ENCODE measurements around the gene GRPR.
"Not testable (repeated sequence)": the region's sequence is repeated elsewhere in the genome, so short reads cannot be mapped to it uniquely, and the experiment has no call there.

GRPR gene

GRCh38 chrX:16137416-16138107 is 14.2 kb downstream of the GRPR start:
- DNase-seq, result no peak

- no peak for DNase-seq
Observed at GRCh38 chrX:16138108-16138427, 14.7 kb downstream of the GRPR start.

DNA sequence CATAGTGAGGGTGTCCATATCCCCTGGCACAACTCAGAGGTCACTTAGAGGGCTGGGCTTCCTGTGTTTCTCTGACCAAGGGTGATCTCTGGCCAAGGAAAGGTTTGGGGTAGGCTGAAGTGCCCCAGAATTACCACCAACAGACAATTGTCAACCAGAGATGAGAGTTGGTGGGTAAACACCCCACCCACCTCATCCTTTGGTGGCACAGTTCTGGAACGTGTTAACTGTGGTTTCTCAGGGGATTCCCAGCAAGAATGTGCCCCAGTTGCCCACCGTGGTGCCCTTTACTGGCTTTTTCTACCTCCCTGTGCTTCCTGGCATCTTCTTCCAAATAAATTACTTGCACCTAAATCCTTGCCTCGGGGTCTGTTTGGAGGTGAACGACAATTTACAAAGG is 17.1 kb downstream of the GRPR start:
- no peak for DNase-seq

DNA sequence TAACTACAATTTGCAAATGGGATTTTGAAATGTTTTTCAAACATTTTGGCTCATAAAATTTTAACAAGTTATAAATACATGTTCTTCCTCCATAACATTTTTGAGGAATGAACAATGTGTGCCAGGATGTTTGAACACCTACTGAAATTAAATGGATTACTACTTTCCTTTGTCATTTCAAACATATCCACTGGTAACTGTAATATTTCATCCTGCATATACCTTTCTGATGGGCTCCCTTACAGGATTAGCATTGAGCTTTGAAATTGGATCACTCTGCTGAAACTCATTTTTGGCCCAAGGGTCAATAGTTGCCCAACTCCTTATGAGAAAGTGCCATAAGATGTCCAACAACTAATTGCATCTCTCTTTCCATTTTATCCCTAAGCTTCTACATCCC is 17.6 kb downstream of the GRPR start:
- no peak for DNase-seq

DNA sequence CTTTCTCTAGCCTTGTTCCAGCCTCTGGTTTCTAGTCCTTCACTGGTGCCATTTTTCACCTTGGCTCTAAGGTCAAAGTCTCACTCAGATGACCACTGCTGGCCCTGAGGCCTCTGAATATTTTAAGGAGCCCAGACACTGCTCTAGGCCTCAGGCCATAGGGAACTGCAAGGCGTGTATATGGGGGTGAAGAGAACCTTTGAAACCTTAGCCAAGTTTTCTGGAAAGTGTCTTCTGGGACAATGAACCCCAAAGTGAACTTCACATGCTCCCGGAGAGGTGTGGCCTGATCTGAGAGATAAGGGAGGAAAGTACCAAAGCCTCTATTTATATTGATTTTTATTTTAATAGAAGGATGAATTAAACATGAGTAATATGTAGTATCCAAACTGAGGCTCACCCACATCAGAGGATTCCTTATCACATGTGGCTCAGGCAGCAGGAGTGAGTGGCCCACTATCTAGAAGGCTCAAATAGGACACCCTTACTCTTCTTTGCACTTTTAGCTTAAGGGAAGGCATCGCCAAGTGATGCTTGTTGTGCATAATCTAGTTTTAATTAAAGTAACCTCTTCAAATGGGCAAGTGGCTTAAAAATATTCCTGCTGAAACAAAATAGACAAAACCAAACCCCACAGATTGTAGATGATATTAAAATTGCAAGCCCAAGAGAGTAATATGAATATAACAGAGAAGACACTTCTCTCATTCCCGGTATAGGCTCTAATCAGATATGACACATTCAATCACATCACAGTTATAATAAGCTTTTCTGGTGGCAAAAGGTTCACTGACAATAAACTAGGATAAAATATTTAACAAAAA is 18.3 kb downstream of the GRPR start:
- DNase-seq, result no peak

DNA sequence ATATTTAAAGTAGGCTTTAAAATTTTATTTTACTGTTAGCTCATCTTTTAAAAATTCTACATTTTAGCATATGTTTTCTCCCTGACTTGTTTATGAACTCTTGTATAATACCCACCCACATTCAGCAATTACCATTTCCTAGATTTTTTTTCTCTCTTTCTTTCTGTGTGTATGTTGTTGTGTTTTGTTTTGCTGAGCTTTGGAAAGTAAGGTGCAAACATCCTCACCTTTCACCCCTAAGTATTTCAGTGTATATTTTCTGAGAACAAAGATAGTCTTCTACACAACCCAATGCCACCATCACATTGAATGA is 18.8 kb downstream of the GRPR start:
- DNase-seq, result no peak

- no peak for DNase-seq
Observed at GRCh38 chrX:16143968-16144367, 20.6 kb downstream of the GRPR start.

DNA sequence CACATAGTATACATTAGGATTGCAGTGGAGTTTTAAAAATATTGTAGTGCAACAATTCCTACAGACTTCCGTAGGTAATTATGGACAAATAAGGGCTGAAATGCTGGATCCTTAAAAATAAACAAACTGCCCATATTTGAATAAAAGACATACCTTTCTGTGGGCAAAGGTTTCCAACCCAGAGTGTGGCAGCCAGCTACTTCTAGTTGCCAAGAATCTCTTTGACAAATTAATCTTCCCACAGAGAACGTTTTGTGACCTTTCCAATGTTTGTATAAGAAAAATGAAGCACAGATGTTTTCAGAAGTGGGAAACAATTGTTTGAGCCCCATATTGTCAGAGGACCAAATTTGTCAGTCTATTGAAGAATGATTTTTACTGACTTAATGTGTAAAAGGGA is 21.1 kb downstream of the GRPR start:
- no peak for DNase-seq

DNA sequence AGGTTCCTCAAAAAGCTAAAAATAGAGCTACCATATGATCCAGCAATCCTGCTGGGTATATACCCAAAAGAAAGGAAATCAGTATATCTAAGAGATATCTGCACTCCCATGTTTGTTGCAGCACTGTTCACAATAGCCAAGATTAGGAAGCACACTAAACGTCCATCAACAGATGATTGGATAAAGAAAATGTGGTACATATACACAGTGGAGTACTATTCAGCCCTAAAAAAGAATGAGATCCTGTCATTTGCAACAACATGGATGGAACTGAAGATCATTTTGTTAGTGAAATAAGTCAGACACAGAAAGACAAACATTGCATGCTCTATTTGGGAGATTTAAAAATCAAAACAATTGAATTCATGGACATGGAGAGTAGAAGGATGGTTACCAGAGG is 21.7 kb downstream of the GRPR start:
- DNase-seq, result not testable (repeated sequence)

GRCh38 chrX:16145656-16146055 is 22.3 kb downstream of the GRPR start:
- no peak for DNase-seq

DNA sequence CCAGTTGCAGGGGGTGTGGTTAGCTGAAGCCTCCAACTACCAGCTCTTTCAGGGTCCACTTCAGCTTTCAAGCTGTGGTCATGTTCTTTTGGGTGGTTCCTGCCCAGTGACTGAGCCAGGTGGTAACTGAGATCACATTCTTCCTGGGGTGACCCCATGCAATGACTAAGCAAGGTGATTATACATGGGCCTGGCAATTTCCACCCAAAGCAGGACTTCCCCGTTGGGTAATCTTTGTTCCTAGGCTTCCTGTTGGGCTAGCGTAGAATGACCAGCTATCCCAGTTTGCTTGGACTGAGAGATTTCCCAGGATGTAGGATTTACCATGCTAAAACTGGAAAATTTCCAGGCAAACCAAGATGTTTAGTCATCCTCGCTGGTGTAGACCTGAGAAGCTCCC is 25.5 kb downstream of the GRPR start:
- no peak for DNase-seq

DNA sequence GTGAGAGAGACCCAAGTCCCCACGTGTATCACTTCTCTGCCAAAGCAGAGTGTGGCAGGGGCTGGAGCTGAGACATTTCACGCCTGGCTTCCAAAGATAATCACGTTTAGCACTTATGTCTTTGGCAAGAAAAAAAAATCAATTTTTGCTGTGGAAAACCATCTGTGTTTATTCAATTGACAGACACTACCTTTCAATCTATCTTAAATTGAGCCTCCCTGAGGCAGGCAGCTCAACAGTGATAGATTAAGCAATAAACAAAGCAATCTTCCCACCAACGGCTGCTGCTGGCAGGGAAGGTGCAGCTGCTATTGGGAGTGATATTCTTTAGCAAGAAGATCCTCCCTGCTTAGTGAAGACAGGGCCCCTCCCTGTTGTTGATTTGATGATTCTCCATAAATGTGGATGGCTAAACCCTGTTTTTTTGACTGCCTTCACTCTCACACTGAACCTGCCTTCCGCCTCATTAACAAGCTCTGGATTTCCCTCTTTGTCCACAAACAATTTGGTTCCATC is 32.3 kb downstream of the GRPR start:
- no peak for DNase-seq

- no peak for DNase-seq
Observed at GRCh38 chrX:16156692-16157331, 33.4 kb downstream of the GRPR start.

- peak; percentile 90 for DNase-seq
Observed at GRCh38 chrX:16160729-16161128, 37.4 kb downstream of the GRPR start.

- DNase-seq, result not testable (repeated sequence)
Observed at GRCh38 chrX:16161173-16161572, 37.8 kb downstream of the GRPR start.

DNA sequence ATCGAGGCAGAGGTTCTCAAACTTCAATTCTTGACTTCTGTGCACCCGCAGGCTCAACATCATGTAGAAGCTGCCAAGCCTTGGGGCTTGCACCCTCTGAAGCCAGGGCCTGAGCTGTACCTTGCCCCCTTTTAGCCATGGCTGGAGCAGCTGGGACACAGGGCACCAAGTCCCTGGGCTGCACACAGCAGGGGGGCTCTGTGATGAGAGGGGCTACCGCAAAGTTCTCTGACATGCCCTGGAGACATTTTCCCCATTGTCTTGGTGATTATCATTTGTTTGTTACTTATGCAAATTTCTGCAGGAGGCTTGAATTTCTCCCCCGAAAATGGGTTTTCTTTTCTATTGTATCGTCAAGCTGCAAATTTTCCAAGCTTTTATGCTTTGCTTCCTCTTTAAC is 39.0 kb downstream of the GRPR start:
- DNase-seq, result no peak

DNA sequence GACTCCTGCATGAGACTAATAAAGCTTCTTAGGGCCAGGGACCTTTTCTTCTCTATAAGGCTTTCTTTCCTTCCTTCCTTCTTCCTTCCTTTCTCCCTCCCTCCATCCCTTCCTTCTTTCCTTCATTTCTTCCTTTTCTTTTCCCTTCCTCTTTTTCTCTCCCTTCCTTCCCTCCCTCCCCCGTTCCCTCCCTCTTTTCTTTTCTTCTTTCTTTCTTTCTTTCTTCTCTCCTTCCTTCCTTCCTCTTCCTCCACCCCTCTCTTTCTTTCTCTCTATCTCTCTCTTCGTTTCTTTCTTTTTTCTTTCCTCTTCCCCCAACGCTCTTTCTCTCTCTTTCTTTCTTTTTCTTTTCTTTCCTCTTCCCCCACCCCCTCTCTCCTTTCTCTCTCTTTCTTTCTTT is 41.4 kb downstream of the GRPR start:
- DNase-seq, result no peak

DNA sequence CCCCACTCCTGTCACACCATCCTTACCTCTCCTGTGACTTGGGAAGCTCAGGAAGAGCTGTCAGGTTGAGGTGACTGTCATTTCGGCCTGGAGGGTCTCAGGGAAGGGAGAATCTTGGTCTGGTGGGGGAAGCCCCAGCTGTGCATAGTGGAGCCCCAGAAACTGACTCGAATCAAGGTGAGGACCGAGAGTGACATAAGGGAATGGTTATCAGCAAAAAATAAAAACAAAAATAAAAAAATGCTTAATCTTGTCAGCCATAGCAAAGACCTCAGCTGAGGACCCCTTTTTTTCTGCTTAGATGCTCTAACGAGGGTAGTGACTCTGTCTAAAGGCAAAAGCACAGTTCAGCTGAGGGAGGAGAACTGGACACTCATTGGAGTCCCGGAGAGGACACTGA is 43.8 kb downstream of the GRPR start, which contains the start of gene MAGEB17:
TSS of gene MAGEB17 (plus strand) at position 301 of the 400 bp plus-strand sequence. CDS start 2,902 bp downstream, outside the sequence.
- no peak for DNase-seq

DNA sequence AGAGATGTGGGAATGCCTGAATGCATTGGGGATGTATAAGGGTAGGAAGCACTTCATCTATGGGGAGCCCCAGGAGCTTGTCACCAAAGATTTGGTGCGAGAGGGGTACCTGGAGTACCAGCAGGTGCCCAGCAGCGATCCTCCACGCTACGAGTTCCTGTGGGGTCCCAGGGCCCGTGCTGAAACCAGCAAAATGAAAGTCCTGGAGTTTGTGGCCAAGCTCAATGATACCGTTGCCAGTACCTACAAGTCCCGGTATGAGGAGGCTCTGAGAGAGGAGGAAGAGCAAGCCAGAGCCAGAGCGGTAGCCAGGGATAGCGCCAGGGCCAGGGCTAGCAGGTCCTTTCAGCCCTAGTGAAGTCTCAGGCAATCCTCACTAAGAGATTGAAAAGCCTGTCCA is 47.7 kb downstream of the GRPR start:
- DNase-seq, result no peak

DNA sequence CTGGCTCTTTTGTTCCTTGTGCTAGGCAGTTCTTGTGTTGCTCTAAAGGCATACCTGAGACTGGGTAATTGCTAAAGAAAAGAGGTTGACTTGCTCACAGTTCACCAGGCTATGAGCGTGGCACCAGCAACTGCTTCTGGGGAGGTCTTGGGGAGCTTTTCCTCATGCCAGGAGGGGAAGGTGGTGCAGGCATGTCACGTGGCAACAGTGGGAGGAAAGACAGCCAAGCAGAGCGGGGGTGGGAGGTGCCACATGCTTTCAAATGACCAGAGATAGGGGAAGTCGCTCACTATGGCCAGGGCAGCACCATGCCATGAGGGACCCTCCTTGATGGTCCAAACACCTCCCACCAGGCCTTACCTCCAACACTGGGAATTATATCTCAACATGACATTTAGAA is 48.6 kb downstream of the GRPR start:
- DNase-seq, result no peak

- DNase-seq, result no peak
Observed at GRCh38 chrX:16172391-16172790, 49.0 kb downstream of the GRPR start.

DNA sequence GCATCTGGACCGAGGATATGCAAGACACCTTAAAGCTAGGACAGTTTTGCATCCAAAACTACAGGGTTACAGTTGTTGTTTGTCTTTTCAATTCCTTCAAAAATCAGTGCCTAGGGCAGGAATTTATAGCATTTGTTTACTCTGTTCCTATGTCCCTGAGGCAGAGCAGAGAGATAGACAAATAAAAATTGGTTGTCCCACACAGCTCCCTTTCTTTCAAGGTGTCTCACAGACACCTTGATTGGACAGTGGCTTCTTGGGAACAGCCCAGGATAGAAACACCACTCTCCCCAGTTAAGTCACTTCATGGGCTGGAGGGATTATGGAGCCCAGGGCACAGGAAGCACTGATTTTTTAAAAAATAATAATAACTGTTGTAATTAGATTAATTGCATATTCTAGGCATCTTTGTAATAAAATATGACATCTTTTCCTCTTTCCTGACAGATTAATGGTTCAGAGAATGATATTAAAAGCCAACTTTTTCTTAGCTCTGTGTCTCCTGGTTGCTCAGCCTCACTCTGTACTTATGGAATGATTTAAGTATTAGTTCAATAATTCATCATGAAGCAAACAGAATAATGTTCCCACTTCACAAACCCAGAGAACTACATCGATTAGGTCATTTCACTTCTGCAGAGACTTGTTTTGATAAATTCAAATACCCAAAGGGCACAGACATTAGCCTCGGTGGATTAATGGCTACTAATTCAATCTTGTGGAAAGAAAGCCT is 52.1 kb downstream of the GRPR start:
- no peak for DNase-seq

GRCh38 chrX:16177260-16177659 is 53.9 kb downstream of the GRPR start:
- no peak for DNase-seq

Data from fibroblast of skin of scalp (primary cell).